RPMI8226 (cell line): ENCODE results near the gene CTCF.

Source experiments
- DNase-seq: peaks from one replicate; pipeline ENCODE4 v3.0.0-alpha.2; 2015

CTCF gene

GRCh38 chr16:67613808-67614207 lies 51.5 kb downstream of the CTCF start:
- DNase-seq = peak; percentile 23

- DNase-seq = no peak
Observed at GRCh38 chr16:67628216-67628615, 65.9 kb downstream of the CTCF start.

GRCh38 chr16:67632415-67633172 lies 70.3 kb downstream of the CTCF start:
- no peak for DNase-seq

GRCh38 chr16:67636713-67637112 lies 74.4 kb downstream of the CTCF start:
- DNase-seq = no peak

GRCh38 chr16:67637625-67638024 lies 75.3 kb downstream of the CTCF start:
- no peak for DNase-seq

- peak; percentile 70 for DNase-seq
Observed at GRCh38 chr16:67641779-67642708, 79.7 kb downstream of the CTCF start.

GRCh38 chr16:67644038-67644437 lies 81.7 kb downstream of the CTCF start:
- DNase-seq = no peak

- peak; percentile 40 for DNase-seq
Observed at GRCh38 chr16:67645397-67646121, 83.2 kb downstream of the CTCF start.

- DNase-seq = peak; percentile 1
Observed at GRCh38 chr16:67647111-67647651, 84.9 kb downstream of the CTCF start.

GRCh38 chr16:67647681-67648080 lies 85.4 kb downstream of the CTCF start:
- peak; percentile 1 for DNase-seq

- peak; percentile 3 for DNase-seq
Observed at GRCh38 chr16:67648088-67648763, 85.9 kb downstream of the CTCF start.

GRCh38 chr16:67648764-67649407 lies 86.6 kb downstream of the CTCF start:
- DNase-seq = peak; percentile 2

GRCh38 chr16:67649494-67649931 lies 87.2 kb downstream of the CTCF start:
- no peak for DNase-seq

GRCh38 chr16:67650023-67650422 lies 87.7 kb downstream of the CTCF start:
- DNase-seq = no peak

GRCh38 chr16:67651039-67651438 lies 88.7 kb downstream of the CTCF start:
- DNase-seq = no peak

- no peak for DNase-seq
Observed at GRCh38 chr16:67651847-67652246, 89.5 kb downstream of the CTCF start.

GRCh38 chr16:67652578-67653127 lies 90.3 kb downstream of the CTCF start:
- no peak for DNase-seq

GRCh38 chr16:67653128-67653788 lies 90.9 kb downstream of the CTCF start:
- no peak for DNase-seq

- DNase-seq = no peak
Observed at GRCh38 chr16:67653789-67654402, 91.6 kb downstream of the CTCF start.

- no peak for DNase-seq
Observed at GRCh38 chr16:67654403-67654911, 92.1 kb downstream of the CTCF start.
